Stimulated activated CD8-positive, alpha-beta memory T cell treated with anti-CD3 and anti-CD28 coated beads, Interleukin-4, amount 100 ng/mL, for 24 hours (primary cell): ENCODE measurements around the gene BRICD5.

ENCODE experiments used
- DNase-seq: peaks from one replicate; pipeline ENCODE4 v3.0.0-alpha.2; 2020; ENCODE audit warnings: low read depth

Gene BRICD5

DNA sequence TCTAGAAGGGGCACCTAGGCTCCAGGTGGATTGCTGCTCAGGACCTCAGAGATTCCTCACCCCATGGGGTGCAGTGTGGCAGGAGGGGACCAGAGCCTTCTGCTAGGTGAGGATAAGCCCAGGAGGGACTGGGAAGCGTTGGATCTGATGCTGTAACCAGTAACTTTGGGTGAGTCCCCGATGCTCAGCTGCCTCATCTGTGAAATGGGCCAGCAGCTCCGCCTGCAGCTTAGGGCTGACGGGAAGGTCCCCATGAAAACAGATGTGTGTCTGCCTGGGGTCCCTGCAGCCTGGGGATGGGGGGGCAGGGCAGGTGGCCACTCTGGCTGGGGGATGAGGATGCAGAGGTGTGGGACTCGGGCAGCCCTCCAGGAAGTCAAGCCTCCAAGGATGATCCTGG is 11.6 kb downstream of the BRICD5 start:
- DNase-seq: no peak

- no peak for DNase-seq
These were observed 12.4 kb downstream of the BRICD5 start for GRCh38 chr16:2198283-2198682.

- no peak for DNase-seq
These were observed 12.9 kb downstream of the BRICD5 start for GRCh38 chr16:2197765-2198164.

- DNase-seq: no peak
These were observed 13.6 kb downstream of the BRICD5 start for GRCh38 chr16:2196981-2197511.

- DNase-seq: no peak
These were observed 14.3 kb downstream of the BRICD5 start, which contains the start of gene CASKIN1 for GRCh38 chr16:2196162-2196980. CASKIN1 (minus strand) TSS chr16:2196605; CDS start chr16:2196432, 173 bp downstream.

- DNase-seq: no peak
These were observed 15.1 kb downstream of the BRICD5 start for GRCh38 chr16:2195322-2196161.

- no peak for DNase-seq
These were observed 15.8 kb downstream of the BRICD5 start for GRCh38 chr16:2194852-2195321.

GRCh38 chr16:2194166-2194834 is 16.4 kb downstream of the BRICD5 start:
- no peak for DNase-seq

DNA sequence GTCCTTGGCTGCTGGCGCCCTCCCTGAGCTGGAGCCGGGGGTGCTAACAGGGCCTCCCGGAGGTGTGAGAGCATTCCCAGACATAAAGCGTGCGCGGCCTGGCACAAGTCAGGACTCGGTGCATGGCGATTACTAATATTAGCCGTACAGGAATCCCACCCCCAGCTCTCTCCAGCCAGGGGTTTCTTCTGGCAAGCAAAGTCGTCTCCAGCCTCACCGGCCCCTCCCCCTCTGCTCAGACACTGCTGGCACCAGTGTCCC is 19.3 kb downstream of the BRICD5 start:
- DNase-seq: no peak

GRCh38 chr16:2190659-2191445 is 19.8 kb downstream of the BRICD5 start:
- DNase-seq: no peak

DNA sequence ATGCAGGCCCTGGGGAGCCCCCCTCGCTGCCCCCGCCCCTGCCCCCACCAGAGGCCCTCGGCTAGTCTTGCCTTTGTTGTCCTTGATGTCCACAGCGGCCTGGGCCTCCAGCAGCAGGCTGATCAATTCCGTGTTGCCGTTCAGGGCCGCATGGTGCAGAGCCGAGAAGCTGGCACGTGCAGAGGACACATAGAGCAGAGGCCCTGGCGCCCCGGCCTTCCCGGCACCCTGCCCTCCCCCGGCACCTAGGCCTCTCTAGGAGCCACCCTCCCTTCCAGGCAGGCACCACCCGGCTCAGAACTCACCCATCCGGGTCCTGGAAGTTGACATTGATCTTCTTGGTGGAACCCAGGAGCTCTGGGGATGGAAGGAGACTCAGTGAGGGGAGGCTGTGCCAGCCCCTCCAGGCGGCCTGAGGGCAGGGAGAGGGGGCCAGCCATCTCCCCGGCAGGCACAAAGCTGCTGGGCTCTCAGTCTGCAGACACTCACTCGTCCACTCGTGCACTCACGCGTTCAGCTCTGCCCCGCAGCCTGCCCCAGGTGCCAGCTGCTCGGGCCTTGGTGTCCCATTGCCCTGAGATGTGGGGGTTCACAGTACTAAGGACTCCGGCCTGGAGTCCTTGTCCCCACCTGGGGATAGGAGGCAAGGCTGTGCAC is 20.5 kb downstream of the BRICD5 start:
- DNase-seq: no peak

- DNase-seq: no peak
These were observed 21.3 kb downstream of the BRICD5 start for GRCh38 chr16:2189252-2189893.

DNA sequence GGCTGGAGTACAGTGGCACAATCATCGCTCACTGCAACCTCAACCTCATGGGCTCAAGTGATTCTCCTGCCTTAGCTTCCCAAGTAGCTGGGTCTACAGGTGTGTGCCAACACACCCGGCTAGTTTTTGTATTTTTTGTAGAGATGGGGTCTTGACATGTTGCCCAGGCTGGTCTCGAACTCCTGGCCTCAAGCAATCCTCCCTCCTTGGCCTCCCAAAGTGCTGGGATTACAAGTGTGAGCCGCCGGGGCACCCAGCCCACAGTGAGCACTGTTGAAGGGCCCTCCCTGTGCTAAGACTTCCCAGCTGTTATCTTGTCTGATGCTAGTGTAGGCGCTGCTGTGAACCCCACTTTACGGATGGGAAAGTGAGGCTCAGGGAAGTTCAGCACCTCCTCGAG is 22.3 kb downstream of the BRICD5 start:
- DNase-seq: no peak

DNA sequence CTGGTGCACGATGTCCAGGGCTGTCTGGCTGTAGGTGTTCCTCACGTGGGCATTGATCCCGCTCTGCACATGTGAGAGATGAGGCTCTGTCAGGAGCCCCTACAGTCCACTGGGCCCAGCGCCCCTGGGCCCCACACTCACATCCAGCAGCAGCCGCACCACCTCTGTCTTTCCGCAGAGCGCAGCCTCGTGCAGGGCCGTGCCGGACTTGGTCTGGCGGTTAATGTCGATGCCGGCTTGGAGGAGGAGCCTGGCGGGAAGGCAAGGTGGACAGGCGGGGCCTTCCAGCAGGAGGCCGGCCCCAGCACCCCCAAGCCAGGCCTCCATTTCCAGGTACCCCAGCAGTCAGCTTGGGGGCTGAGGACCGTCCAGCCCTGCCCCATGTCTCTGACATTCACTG is 23.5 kb downstream of the BRICD5 start:
- no peak for DNase-seq

- DNase-seq: no peak
These were observed 24.2 kb downstream of the BRICD5 start for GRCh38 chr16:2186505-2186904.

DNA sequence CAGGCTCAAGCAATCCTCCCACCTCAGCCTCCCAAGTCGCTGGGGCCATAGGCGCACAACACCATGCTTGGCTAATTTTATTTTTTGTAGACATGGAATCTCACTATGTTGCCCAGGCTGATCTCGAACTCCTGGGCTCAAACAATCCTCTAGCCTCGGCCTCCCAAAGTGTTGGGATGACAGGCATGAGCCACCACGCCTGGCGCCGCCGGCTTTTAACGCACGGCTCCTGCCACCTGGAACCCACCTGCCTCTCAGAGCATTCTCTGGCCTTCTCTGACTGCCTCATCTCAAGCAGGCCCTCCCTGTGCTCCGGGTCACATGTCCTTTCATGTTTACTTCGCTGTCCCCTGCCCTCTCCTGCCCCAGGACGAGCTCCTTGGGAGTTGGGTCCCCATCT is 24.6 kb downstream of the BRICD5 start:
- no peak for DNase-seq

GRCh38 chr16:2184962-2185361 is 25.7 kb downstream of the BRICD5 start:
- DNase-seq: no peak

DNA sequence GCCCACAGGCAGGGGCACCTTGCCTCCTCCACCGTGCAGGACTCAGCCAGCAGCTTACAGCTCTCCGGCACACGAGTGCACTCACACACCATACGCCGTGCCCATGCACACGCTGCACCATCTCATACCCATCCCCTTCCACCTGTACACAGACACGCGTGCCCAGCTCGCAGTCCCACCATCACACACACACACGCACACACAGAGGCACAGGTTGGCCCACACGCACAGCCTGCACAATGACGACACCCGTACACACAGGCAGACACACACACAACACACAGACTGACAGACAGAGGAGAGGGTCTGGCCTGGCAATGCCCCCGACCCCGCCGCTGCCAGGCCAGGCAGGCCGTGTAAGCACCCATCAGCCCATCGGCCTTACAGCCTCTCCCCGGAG is 26.3 kb downstream of the BRICD5 start:
- no peak for DNase-seq

- DNase-seq: no peak
These were observed 27.0 kb downstream of the BRICD5 start for GRCh38 chr16:2183671-2184070.

DNA sequence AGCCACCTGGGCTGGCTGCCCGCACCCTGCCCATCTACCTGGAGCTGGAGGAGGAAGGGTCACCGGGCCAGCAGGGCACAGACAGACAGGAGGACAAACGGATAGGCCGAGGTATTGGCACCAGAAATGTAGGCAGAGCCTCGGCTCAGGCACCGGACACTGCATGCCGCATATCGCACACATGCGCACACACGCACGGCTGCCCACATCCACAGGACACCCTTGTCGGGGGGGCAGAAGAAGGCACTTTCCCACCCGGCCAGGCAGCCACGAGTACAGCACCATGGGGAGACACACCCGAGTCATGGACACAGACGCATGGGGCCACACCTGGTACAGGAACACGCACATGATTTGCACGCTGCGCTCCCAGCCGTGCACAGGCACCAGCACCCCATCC is 28.7 kb downstream of the BRICD5 start:
- DNase-seq: no peak
